ENCODE measurements around the gene KDM3B.
"Not testable (repeated sequence)": the region's sequence is repeated elsewhere in the genome, so short reads cannot be mapped to it uniquely, and the experiment has no call there.

KDM3B gene

GRCh38 chr5:138466125-138466899, 113.8 kb downstream of the KDM3B start:
- DNase-seq (ENCODE audit: low read depth) = no peak

GRCh38 chr5:138466900-138467710, 114.6 kb downstream of the KDM3B start:
- DNase-seq (ENCODE audit: low read depth) = no peak

- no peak for DNase-seq (ENCODE audit: low read depth)
Observed at GRCh38 chr5:138467711-138468132, 115.2 kb downstream of the KDM3B start.

- DNase-seq (ENCODE audit: low read depth) = no peak
Observed at GRCh38 chr5:138468133-138468965, 115.9 kb downstream of the KDM3B start.

- no peak for DNase-seq (ENCODE audit: low read depth)
Observed at GRCh38 chr5:138468966-138469539, 116.6 kb downstream of the KDM3B start.

- no peak for DNase-seq (ENCODE audit: low read depth)
Observed at GRCh38 chr5:138469540-138470321, 117.2 kb downstream of the KDM3B start.

GRCh38 chr5:138470322-138471051, 118.0 kb downstream of the KDM3B start:
- DNase-seq (ENCODE audit: low read depth) = no peak

- no peak for DNase-seq (ENCODE audit: low read depth)
Observed at GRCh38 chr5:138471052-138471361, 118.5 kb downstream of the KDM3B start.

GRCh38 chr5:138472353-138472752, 119.9 kb downstream of the KDM3B start:
- DNase-seq (ENCODE audit: low read depth) = no peak

GRCh38 chr5:138473151-138473550, 120.7 kb downstream of the KDM3B start:
- not testable (repeated sequence) for DNase-seq (ENCODE audit: low read depth)

- DNase-seq (ENCODE audit: low read depth) = no peak
Observed at GRCh38 chr5:138476918-138477317, 124.4 kb downstream of the KDM3B start.

- no peak for DNase-seq (ENCODE audit: low read depth)
Observed at GRCh38 chr5:138482638-138483037, 130.2 kb downstream of the KDM3B start.
